SK-N-SH (cell line): Measurements from ENCODE around the gene FAM227A. TPM values are rescaled to one million over a fixed set of nuclear protein-coding genes. Genes with fewer than 3 reads are reported as not detected.

Experiments used
- CTCF ChIA-PET: fragments of 300-600, 350-600 bp; formaldehyde crosslinking; extraction: SDS; loops from one replicate; lab custom pipeline; 2021; lab: Yijun Ruan, JAX
- POLR2A ChIA-PET: fragments of 350-600 bp; sonication (Branson Sonifier 250); formaldehyde crosslinking; extraction: SDS; loops from one replicate; lab custom pipeline; 2020; ENCODE audit warnings: antibody characterized with exemption, inconsistent platforms; lab: Yijun Ruan, JAX
- DNase-seq: peaks from one replicate; pipeline ENCODE4 v3.0.0; 2012
- H2AFZ ChIP-seq: fragments of 200-600 bp; sonication (generic); 2 replicates; pipeline ENCODE4 v1.8.1; 2016; ENCODE audit warnings: antibody characterized with exemption, mild to moderate bottlenecking, low read depth
- H3F3A ChIP-seq: fragments of 200-600 bp; sonication (generic); replicated peaks from 2 replicates; pipeline ENCODE3; 2016; ENCODE audit warnings: antibody characterized with exemption, mild to moderate bottlenecking; ENCODE audit not compliant: insufficient read depth
- H3K27ac ChIP-seq, 2 experiments: fragments of 200-500 bp in 1 of 2; fragments of 200-600 bp in 1 of 2; sonication (Bioruptor generic) in 1 of 2; sonication (generic), shearing (Covaris generic) in 1 of 2; 2 replicates each; pipeline versions ENCODE4 v1.5.1 to v1.6.1; 2014 to 2016; ENCODE audit warnings: low read depth in 2 of 2, inconsistent platforms in 1 of 2, low read length in 1 of 2, mild to moderate bottlenecking in 1 of 2, mixed read lengths in 1 of 2
- H3K27me3 ChIP-seq: fragments of 200-600 bp; sonication (generic), shearing (Covaris generic); 2 replicates; pipeline ENCODE4 v1.6.1; 2016; ENCODE audit warnings: mixed run types; ENCODE audit not compliant: insufficient read depth
- H3K36me3 ChIP-seq, 2 experiments: fragments of 200-500 bp in 1 of 2; fragments of 200-600 bp in 1 of 2; sonication (Bioruptor generic) in 1 of 2; sonication (generic) in 1 of 2; replicated peaks in 1 of 2; 2 replicates each; pipeline versions ENCODE3 to v1.5.1; 2014 to 2016; ENCODE audit warnings: low read length in 1 of 2, mild to moderate bottlenecking in 1 of 2; ENCODE audit not compliant: insufficient read depth in 2 of 2, control insufficient read depth in 1 of 2
- H3K4me1 ChIP-seq, 2 experiments: fragments of 200-500 bp in 1 of 2; fragments of 200-600 bp in 1 of 2; sonication (Bioruptor generic) in 1 of 2; sonication (generic), shearing (Covaris generic) in 1 of 2; 2 replicates each; pipeline versions ENCODE4 v1.5.1 to v1.6.1; 2014 to 2016; ENCODE audit warnings: low read depth in 1 of 2, low read length in 1 of 2, mixed run types in 1 of 2; ENCODE audit not compliant: insufficient read depth in 2 of 2, control insufficient read depth in 1 of 2
- H3K4me2 ChIP-seq: fragments of 200-600 bp; sonication (generic), shearing (Covaris generic); 2 replicates; pipeline ENCODE4 v1.6.1; 2017; ENCODE audit warnings: mixed run types
- H3K4me3 ChIP-seq, 2 experiments: fragments of 200-500 bp in 1 of 2; fragments of 200-600 bp in 1 of 2; sonication (Bioruptor generic) in 1 of 2; sonication (generic), shearing (Covaris generic) in 1 of 2; 2 replicates each; pipeline versions ENCODE4 v1.5.1 to v1.8.1; 2014 to 2016; ENCODE audit warnings: low read depth in 2 of 2, inconsistent platforms in 1 of 2, low read length in 1 of 2, mild to moderate bottlenecking in 1 of 2, mixed read lengths in 1 of 2, moderate library complexity in 1 of 2
- H3K79me2 ChIP-seq: fragments of 200-600 bp; sonication (generic); 2 replicates; pipeline ENCODE4 v1.8.1; 2017; ENCODE audit warnings: mild to moderate bottlenecking; ENCODE audit not compliant: insufficient read depth
- H3K9ac ChIP-seq: fragments of 200-600 bp; sonication (generic); 2 replicates; pipeline ENCODE4 v1.6.1; 2017; ENCODE audit warnings: mixed run types
- H3K9me2 ChIP-seq: fragments of 200-600 bp; sonication (generic); 2 replicates; pipeline ENCODE4 v1.6.1; 2017; ENCODE audit warnings: mixed run types
- H3K9me3 ChIP-seq: fragments of 200-600 bp; sonication (generic); 2 replicates; pipeline ENCODE4 v1.6.1; 2017; ENCODE audit warnings: mixed run types, mild to moderate bottlenecking, moderate library complexity
- H4K20me1 ChIP-seq: fragments of 200-600 bp; sonication (generic); 2 replicates; pipeline ENCODE4 v1.6.1; 2017; ENCODE audit warnings: mild to moderate bottlenecking, mixed run types; ENCODE audit not compliant: insufficient read depth
- ELF1 ChIP-seq: IDR thresholded peaks from 2 replicates; pipeline ENCODE4 v1.4.0; 2012
- FOSL2 ChIP-seq: IDR thresholded peaks from 2 replicates; pipeline ENCODE4 v1.4.0; 2012; ENCODE audit warnings: low read depth, mild to moderate bottlenecking, moderate library complexity, borderline replicate concordance
- FOXM1 ChIP-seq: IDR thresholded peaks from 2 replicates; pipeline ENCODE4 v1.4.0; 2012; ENCODE audit warnings: low read depth, mild to moderate bottlenecking
- MAX ChIP-seq: IDR thresholded peaks from 2 replicates; pipeline ENCODE4 v1.4.0; 2012; ENCODE audit warnings: low read depth
- MEF2A ChIP-seq: IDR thresholded peaks from 2 replicates; pipeline ENCODE4 v1.4.0; 2012; ENCODE audit warnings: low read depth, borderline replicate concordance
- NFIC ChIP-seq: IDR thresholded peaks from 2 replicates; pipeline ENCODE4 v1.4.0; 2012; ENCODE audit warnings: borderline replicate concordance
- NRF1 ChIP-seq: IDR thresholded peaks from 2 replicates; pipeline ENCODE4 v1.6.1; 2012; ENCODE audit warnings: low read depth, mild to moderate bottlenecking, low read length
- PBX3 ChIP-seq: IDR thresholded peaks from 2 replicates; pipeline ENCODE4; 2012
- RAD21 ChIP-seq: IDR thresholded peaks from 2 replicates; pipeline ENCODE4 v1.6.1; 2012; ENCODE audit warnings: mild to moderate bottlenecking, low read length
- REST ChIP-seq: IDR thresholded peaks from 2 replicates; pipeline ENCODE4 v1.6.1; 2012; ENCODE audit warnings: mild to moderate bottlenecking, low read depth, low read length, moderate library complexity
- SIN3A ChIP-seq: IDR thresholded peaks from 2 replicates; pipeline ENCODE4 v1.6.1; 2012; ENCODE audit warnings: low read depth, mild to moderate bottlenecking, low read length, moderate library complexity, borderline replicate concordance
- SMC3 ChIP-seq: IDR thresholded peaks from 2 replicates; pipeline ENCODE4 v1.6.1; 2012; ENCODE audit warnings: low read depth, low read length, improper control_type of control experiment
- TAF1 ChIP-seq: IDR thresholded peaks from 2 replicates; pipeline ENCODE4 v1.6.1; 2012; ENCODE audit warnings: low read depth, mild to moderate bottlenecking, low read length, moderate library complexity, borderline replicate concordance
- USF1 ChIP-seq: IDR thresholded peaks from 2 replicates; pipeline ENCODE4 v1.4.0; 2012; ENCODE audit warnings: low read depth, borderline replicate concordance
- YY1 ChIP-seq: IDR thresholded peaks from 2 replicates; pipeline ENCODE4 v1.4.0; 2012; ENCODE audit warnings: low read depth, mild to moderate bottlenecking
- WGBS: methylation state at CpG from one replicate; pipeline ENCODE4 v1.1.6; 2017; ENCODE audit warnings: low lambda C conversion rate; 5-methylcytosine and 5-hydroxymethylcytosine counted together
- polyA plus RNA-seq, 3 experiments: library from polyadenylated mRNA; depleted of rRNA; stranded (reverse); fragments of >200 nt; gene quantifications; 2 replicates each; pipeline ENCODE4 v1.2.3, GENCODE V29; 2012

Gene FAM227A
- polyA plus RNA-seq, 1 of the 3 experiments (the other 2 are of a cell fraction): 1.2 TPM

GRCh38 chr22:38694940-38695339 is 38.7 kb upstream of the FAM227A start:
- Histone ChIP-seq H3K9me2 (no peaks in the 10 kb centered on the region), H4K20me1 (no peaks in the 10 kb centered on the region), H3F3A (peaks cover 29% of the 10 kb centered on the region), H2AFZ (no peak overlapping the region), H3K9ac (no peak overlapping the region), H3K79me2 (peaks cover 90% of the 10 kb centered on the region), H3K4me2 (no peak overlapping the region), H3K36me3 (no peaks in the 10 kb centered on the region), H3K27ac (no peak overlapping the region), H3K4me1 (peaks cover 5 to 20% of the 10 kb centered on the region in 2 experiments; a peak in 2 of 4 replicates), H3K4me3 (no peak overlapping the region), H3K27me3 (no peaks in the 10 kb centered on the region), H3K9me3 (no peaks in the 10 kb centered on the region)
- TF ChIP-seq MAX (no peak), TAF1 (no peak), MEF2A (no peak), NFIC (no peak), SMC3 (no peak), YY1 (no peak), RAD21 (no peak), FOXM1 (no peak), PBX3 (no peak), SIN3A (no peak), ELF1 (no peak), FOSL2 (no peak), REST (no peak), USF1 (no peak), NRF1 (no peak)
- POLR2A ChIA-PET: no interaction called here
- 88% methylated on average over 3 of the region's 3 CpGs for WGBS
- CTCF ChIA-PET: no interaction called here
- no peak for DNase-seq
